Liver (tissue), 3 donors: ENCODE results near the gene SLC1A2.

Source experiments
- ATF3 ChIP-seq: IDR thresholded peaks from 2 replicates; pipeline ENCODE4 v1.6.1; 2016; ENCODE audit warnings: antibody characterized with exemption
- CTCF ChIP-seq: fragments of 150-350 bp; IDR thresholded peaks from 2 replicates; pipeline ENCODE4 v1.5.1; 2017; ENCODE audit warnings: improper control_type of control experiment, low read depth, low read length; ENCODE audit not compliant: missing input control
- EGR1 ChIP-seq, 2 donors: IDR thresholded peaks; 2 replicates each; pipeline ENCODE4 v1.6.1; 2016 to 2018; ENCODE audit warnings: antibody characterized with exemption in 2 of 2, low read depth in 2 of 2
- GABPA ChIP-seq, 2 donors: IDR thresholded peaks in 1 of 2; conservative IDR thresholded peaks in 1 of 2; 2 replicates each; pipeline ENCODE4 v1.6.1; 2016; ENCODE audit warnings: antibody characterized with exemption in 2 of 2, mild to moderate bottlenecking in 1 of 2, moderate library complexity in 1 of 2
- JUND ChIP-seq, 2 donors: IDR thresholded peaks; 2 replicates each; pipeline ENCODE4 v1.6.1; 2016; ENCODE audit warnings: antibody characterized with exemption in 2 of 2
- MAX ChIP-seq: IDR thresholded peaks from 2 replicates; pipeline ENCODE4 v1.6.1; 2016; ENCODE audit warnings: antibody characterized with exemption
- NR2F2 ChIP-seq: IDR thresholded peaks from 2 replicates; pipeline ENCODE4 v1.6.1; 2016; ENCODE audit warnings: antibody characterized with exemption
- RAD21 ChIP-seq, 2 donors: IDR thresholded peaks; 2 replicates each; pipeline ENCODE4 v1.6.1; 2016; ENCODE audit warnings: antibody characterized with exemption in 2 of 2, mild to moderate bottlenecking in 2 of 2
- REST ChIP-seq: IDR thresholded peaks from 2 replicates; pipeline ENCODE4 v1.6.1; 2016; ENCODE audit warnings: antibody characterized with exemption, mild to moderate bottlenecking
- RXRA ChIP-seq, 2 donors: IDR thresholded peaks; 2 replicates each; pipeline ENCODE4 v1.6.1; 2017 to 2018; ENCODE audit warnings: antibody characterized with exemption in 2 of 2, mild to moderate bottlenecking in 1 of 2
- SP1 ChIP-seq: IDR thresholded peaks from 2 replicates; pipeline ENCODE4 v1.6.1; 2018; ENCODE audit warnings: antibody characterized with exemption, mild to moderate bottlenecking
- TAF1 ChIP-seq: conservative IDR thresholded peaks from 2 replicates; pipeline ENCODE4 v1.6.1; 2016; ENCODE audit warnings: antibody characterized with exemption, mild to moderate bottlenecking
- YY1 ChIP-seq: IDR thresholded peaks from 2 replicates; pipeline ENCODE4 v1.6.1; 2016; ENCODE audit warnings: antibody characterized with exemption, mild to moderate bottlenecking
- donor health status: healthy.
- donor health status: healthy.

- TF ChIP-seq CTCF = no peak
- no peak for TF ChIP-seq YY1
- TF ChIP-seq NR2F2 = no peak
- no peak for TF ChIP-seq MAX
- TF ChIP-seq REST = no peak
- TF ChIP-seq RAD21 (IDR thresholded peaks at IDR 0.05) = no peak
- TF ChIP-seq SP1 = no peak
- no peak for TF ChIP-seq GABPA (IDR thresholded peaks at IDR 0.05 in 1 of 2, conservative IDR thresholded peaks at IDR 0.05 in 1 of 2)
- TF ChIP-seq EGR1 (IDR thresholded peaks at IDR 0.05; ENCODE audit: low read depth in 2 of 2) = no peak
- no peak for TF ChIP-seq JUND (IDR thresholded peaks at IDR 0.05)
- no peak for TF ChIP-seq TAF1
- no peak for TF ChIP-seq ATF3
- no peak for TF ChIP-seq RXRA (IDR thresholded peaks at IDR 0.05)
Measured at GRCh38 chr11:35377262-35377661, 42.1 kb downstream of the SLC1A2 start.
